Gastroesophageal sphincter (tissue), 3 donors: ENCODE measurements around the gene JPH4.

Experiments
- POLR2A ChIP-seq, 2 donors: fragments of 450-650 bp; IDR thresholded peaks; one replicate each; pipeline ENCODE4 v1.6.1; 2017; ENCODE audit warnings: antibody characterized with exemption in 2 of 2, mild to moderate bottlenecking in 2 of 2, moderate library complexity in 1 of 2
- TF ChIP-seq, protein P1 (sequence below), 4 experiments: fragments of 200-600 bp in 2 of 4; fragments of 450-650 bp in 2 of 4; sonication (generic) in 1 of 4; IDR thresholded peaks; one replicate each; pipeline ENCODE4 v1.5.1; 2017 to 2019; ENCODE audit warnings: antibody characterized with exemption in 4 of 4, mild to moderate bottlenecking in 2 of 4, moderate library complexity in 2 of 4

DNA sequence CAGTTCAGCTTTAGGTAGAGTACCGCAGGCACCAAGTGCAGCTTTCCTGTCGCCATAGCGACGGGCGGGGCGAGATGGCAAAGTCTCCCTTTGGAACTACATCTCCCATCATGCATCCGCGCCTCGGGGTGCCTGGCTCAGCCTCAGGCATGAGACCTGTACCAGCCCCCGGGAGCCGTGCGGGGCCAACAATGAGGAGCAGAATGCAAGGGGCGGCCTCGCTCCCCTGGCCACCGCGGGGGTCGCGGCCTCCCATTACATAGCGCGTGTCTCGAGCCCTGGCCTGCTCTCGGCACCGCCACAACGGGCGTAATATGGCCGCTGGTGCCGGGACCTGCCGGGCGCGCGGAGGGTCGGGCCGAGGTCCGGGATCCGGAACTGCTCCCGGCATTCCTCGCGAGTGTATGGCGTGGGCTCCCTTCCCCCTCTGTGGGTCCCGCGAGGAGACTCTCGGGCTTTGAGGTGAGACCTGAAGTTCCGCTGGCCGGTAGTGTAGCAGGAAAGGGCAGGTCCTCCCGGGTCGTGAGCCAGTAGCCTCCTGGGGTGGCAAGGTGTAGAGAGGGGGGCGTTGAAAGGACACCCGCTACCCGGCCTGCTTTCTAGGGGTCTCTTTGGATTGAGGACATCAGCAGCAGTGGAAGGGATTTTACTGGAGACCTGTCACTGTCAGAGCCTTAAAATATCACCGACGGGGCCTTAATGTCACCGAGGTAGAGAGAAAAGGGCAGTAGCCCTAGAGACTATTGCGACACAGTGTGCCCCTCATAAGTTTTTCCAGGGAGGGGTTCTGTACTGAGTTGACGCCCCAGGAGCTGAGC is 22.5 kb downstream of the JPH4 start, which contains the start of gene THTPA:
- TF ChIP-seq POLR2A (IDR thresholded peaks at IDR 0.05): peak; percentile 32 to 41
- TF ChIP-seq, protein P1, sequence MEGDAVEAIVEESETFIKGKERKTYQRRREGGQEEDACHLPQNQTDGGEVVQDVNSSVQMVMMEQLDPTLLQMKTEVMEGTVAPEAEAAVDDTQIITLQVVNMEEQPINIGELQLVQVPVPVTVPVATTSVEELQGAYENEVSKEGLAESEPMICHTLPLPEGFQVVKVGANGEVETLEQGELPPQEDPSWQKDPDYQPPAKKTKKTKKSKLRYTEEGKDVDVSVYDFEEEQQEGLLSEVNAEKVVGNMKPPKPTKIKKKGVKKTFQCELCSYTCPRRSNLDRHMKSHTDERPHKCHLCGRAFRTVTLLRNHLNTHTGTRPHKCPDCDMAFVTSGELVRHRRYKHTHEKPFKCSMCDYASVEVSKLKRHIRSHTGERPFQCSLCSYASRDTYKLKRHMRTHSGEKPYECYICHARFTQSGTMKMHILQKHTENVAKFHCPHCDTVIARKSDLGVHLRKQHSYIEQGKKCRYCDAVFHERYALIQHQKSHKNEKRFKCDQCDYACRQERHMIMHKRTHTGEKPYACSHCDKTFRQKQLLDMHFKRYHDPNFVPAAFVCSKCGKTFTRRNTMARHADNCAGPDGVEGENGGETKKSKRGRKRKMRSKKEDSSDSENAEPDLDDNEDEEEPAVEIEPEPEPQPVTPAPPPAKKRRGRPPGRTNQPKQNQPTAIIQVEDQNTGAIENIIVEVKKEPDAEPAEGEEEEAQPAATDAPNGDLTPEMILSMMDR (IDR thresholded peaks at IDR 0.05): peak in 2 of 4 experiments; percentile 11 to 37
